Right atrium auricular region (tissue), 2 donors: Measurements from ENCODE around the gene GLI2. TPM values are rescaled to one million over a fixed set of nuclear protein-coding genes. Genes with fewer than 3 reads are reported as not detected.

Experiments used
- DNase-seq: peaks from one replicate; pipeline ENCODE4 v3.0.0-alpha.2; 2019; ENCODE audit warnings: low spot score
- H3K27ac ChIP-seq, 2 donors: fragments of 200-600 bp; sonication (generic); 1 replicate in 1 of 2; 2 replicates in 1 of 2; pipeline ENCODE4 v1.5.1; 2016 to 2019
- H3K27me3 ChIP-seq, 2 donors: fragments of 200-600 bp; sonication (generic); one replicate each; pipeline versions ENCODE4 v1.5.1 to v1.6.0; 2017 to 2019
- H3K36me3 ChIP-seq: fragments of 200-600 bp; sonication (generic); one replicate; pipeline ENCODE4 v1.5.1; 2016
- H3K4me1 ChIP-seq, 2 donors: fragments of 200-600 bp; sonication (generic); one replicate each; pipeline versions ENCODE4 v1.5.1 to v1.6.0; 2017 to 2019
- H3K4me3 ChIP-seq, 2 donors: fragments of 200-600 bp; sonication (generic); 1 replicate in 1 of 2; 2 replicates in 1 of 2; pipeline ENCODE4 v1.5.1; 2017 to 2019; ENCODE audit warnings: mild to moderate bottlenecking in 1 of 2, moderate library complexity in 1 of 2
- H3K9me3 ChIP-seq, 2 donors: fragments of 200-600 bp; sonication (generic); one replicate each; pipeline ENCODE4 v1.5.1; 2019
- total RNA-seq, 2 donors: library from RNA; depleted of rRNA; stranded (reverse); fragments of >200 nt; gene quantifications; one replicate each; pipeline ENCODE4 v1.1.0, GENCODE V29; 2016
- TF ChIP-seq, protein P1 (sequence below), 2 donors: fragments of 200-600 bp; sonication (generic); IDR thresholded peaks; one replicate each; pipeline ENCODE4 v1.5.1; 2019; ENCODE audit warnings: antibody characterized with exemption in 2 of 2

The GLI2 gene
- total RNA-seq, 2 donors from 2014 or later = 1.5 to 3.5 TPM

DNA sequence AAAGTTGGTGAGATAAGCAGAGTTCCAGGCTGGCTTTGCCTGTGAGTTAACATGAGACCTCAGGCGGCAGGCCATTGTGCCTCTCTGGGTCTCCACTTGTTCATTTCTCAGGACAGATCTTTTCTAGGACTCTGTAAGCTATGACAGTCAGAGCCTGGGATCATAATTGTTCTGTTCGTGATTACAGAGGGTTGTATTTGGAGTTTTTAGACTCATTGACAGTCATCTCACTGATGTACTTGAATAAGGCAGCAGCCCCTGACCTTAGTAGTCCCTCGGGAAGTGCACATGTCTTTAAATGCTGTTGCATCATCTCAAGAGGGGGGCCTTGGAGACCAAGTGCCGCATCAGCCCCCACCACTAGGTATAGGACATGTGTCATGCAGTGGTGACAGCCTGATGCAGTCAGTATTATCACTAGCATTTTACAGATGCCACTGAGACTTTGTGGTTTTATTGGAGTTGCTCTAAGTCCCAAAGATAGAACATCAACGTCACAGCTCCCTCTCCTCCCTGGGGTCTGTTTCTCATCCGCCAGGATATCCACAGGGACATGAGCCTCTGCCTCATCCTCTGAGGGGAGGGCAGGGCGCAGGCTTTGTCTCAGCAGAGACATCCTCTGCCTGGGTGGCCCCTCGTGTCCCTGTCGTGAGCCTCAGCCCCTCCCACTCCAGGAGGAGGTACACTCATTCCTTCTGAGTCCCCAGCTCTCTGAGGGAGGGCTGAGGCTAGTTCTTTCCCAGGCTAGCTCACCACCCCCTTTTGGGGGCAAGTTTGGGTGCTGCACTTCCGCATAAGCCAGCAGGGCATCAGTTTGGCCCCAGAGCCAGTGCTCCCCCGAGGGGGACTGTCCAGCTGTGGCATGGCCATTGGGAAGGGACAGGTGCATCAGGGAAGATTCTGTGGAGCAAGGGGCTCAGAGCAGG lies 14.1 kb downstream of the GLI2 start:
- DNase-seq = peak; percentile 58
- TF ChIP-seq, protein P1, sequence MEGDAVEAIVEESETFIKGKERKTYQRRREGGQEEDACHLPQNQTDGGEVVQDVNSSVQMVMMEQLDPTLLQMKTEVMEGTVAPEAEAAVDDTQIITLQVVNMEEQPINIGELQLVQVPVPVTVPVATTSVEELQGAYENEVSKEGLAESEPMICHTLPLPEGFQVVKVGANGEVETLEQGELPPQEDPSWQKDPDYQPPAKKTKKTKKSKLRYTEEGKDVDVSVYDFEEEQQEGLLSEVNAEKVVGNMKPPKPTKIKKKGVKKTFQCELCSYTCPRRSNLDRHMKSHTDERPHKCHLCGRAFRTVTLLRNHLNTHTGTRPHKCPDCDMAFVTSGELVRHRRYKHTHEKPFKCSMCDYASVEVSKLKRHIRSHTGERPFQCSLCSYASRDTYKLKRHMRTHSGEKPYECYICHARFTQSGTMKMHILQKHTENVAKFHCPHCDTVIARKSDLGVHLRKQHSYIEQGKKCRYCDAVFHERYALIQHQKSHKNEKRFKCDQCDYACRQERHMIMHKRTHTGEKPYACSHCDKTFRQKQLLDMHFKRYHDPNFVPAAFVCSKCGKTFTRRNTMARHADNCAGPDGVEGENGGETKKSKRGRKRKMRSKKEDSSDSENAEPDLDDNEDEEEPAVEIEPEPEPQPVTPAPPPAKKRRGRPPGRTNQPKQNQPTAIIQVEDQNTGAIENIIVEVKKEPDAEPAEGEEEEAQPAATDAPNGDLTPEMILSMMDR (IDR thresholded peaks at IDR 0.05) = no peak
- H3K36me3 ChIP-seq = no peaks in the 10 kb centered on the region
- H3K4me3 ChIP-seq = no peak overlapping the region
- no peaks in the 10 kb centered on the region for H3K27me3 ChIP-seq
- H3K9me3 ChIP-seq = no peaks in the 10 kb centered on the region
- no peaks in the 10 kb centered on the region for H3K4me1 ChIP-seq
- peak overlapping the region; percentile 8 to 23 for H3K27ac ChIP-seq

DNA sequence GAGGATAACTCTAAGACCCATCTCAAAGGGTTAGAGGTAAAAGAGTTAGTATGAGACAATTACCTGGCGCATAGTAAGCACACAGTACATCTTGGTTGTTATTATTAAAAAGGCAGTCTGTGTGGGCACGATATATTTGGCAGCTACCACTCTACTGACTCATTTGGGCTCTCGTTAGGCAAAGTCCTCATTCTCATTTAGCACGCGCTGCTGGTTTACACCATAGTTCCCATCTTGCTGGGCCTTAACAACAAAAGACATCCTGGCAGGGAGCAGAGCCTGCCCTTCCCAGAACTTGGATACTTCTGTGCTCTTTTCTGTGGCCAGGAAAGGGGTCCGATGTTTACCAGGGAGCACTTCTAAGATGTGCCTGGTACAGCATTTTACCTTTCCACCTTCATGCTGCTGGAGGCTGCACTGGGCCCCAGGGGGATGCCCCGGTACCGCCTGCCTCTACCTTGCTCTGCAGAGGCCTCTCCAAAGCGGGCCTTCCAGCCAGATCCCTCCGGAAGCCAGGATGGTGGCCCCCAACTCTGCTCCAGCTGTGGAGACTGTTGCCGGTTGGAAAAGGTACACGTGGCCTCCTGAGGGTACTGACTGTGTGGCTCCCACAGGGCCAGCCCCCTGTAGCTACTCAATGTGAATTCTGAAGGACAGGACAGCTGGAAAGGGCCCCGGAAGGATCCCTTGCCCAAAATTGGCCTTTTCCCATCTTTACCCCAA lies 15.0 kb downstream of the GLI2 start:
- DNase-seq = peak; percentile 53
- Histone ChIP-seq H3K36me3 (no peaks in the 10 kb centered on the region), H3K4me1 (no peaks in the 10 kb centered on the region), H3K27ac (peak overlapping the region; percentile 8 to 23), H3K9me3 (no peaks in the 10 kb centered on the region), H3K4me3 (no peak overlapping the region), H3K27me3 (no peaks in the 10 kb centered on the region)
- TF ChIP-seq, protein P1 (IDR thresholded peaks at IDR 0.05) = no peak

DNA sequence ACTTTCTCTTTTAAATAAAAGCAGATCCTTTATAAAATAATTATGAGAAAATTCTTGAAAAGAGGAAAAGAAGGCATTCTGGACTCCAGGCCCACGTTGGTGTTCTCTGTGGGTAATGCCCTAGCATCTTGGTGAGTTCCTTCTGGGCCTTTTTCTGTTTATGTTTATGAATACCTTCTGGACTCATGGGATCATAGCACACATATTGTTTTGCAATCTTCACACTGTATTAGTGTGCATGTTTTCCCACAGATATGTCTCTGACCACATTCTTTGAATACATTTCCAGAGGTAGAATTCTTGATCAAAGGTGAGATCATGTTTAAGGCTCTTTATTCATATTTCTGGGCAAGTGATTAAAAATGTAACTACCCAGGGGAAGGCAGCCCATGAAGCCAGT lies 15.9 kb downstream of the GLI2 start:
- Histone ChIP-seq H3K27ac (no peak overlapping the region), H3K36me3 (no peaks in the 10 kb centered on the region), H3K9me3 (no peaks in the 10 kb centered on the region), H3K4me1 (no peaks in the 10 kb centered on the region), H3K4me3 (no peak overlapping the region), H3K27me3 (no peaks in the 10 kb centered on the region)
- no peak for DNase-seq
- TF ChIP-seq, protein P1 (IDR thresholded peaks at IDR 0.05) = no peak

DNA sequence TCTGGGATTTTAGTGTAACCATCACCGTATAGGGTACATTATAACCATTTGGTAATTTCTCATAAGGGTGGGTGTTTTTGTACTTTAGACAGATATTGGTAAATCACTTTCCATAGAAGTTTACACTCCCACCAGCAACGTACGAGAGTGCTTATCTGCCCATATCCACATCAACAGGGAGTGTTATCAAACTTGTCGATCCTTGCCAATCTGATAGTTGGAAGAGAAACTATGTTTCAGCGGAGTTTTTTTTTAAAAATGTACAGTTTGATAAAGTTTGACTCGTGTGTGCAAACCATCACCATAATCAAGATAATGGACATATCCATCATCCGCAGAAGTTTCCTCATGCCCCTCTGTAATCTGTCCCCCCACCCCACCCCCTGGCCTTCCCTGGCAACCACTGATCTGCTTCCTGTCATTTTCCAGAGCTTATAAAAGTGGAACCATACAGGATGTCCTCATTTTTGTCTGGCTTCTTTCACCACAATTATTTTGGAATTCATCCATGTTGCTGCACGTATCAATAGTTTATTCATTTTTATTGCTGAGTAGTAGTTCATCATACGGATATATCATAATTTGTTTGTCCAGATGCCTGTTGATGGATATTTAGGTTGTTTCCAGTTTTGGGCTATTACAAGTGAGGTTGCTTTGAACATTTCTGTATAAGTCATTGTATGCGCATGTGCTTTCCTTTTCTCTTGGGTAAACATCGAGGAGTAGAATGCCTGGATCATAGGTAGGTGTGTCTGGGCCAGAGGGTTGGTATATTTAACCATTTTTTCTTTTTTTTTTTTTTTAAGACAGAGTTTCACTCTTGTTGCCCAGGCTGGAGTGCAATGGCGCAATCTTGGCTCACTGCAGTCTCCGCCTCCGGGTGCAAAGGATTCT lies 18.6 kb downstream of the GLI2 start:
- no peaks in the 10 kb centered on the region for H3K9me3 ChIP-seq
- H3K27me3 ChIP-seq = no peaks in the 10 kb centered on the region
- no peak for DNase-seq
- no peak overlapping the region for H3K27ac ChIP-seq
- no peak overlapping the region for H3K4me3 ChIP-seq
- no peaks in the 10 kb centered on the region for H3K36me3 ChIP-seq
- H3K4me1 ChIP-seq = peaks cover 0 to 20% of the 10 kb centered on the region in 2 donors
- TF ChIP-seq, protein P1 (IDR thresholded peaks at IDR 0.05) = no peak
